GM18502 (cell line): ENCODE measurements around the gene GTF3C1.
"Not testable (repeated sequence)": the region's sequence is repeated elsewhere in the genome, so short reads cannot be mapped to it uniquely, and the experiment has no call there.

Experiments used
- ATAC-seq: cut with Tn5 transposase; IDR thresholded peaks from one replicate; pipeline ENCODE4 v1.9.1; 2021; ENCODE audit warnings: mild to moderate bottlenecking; ENCODE audit not compliant: unreplicated experiment, poor library complexity

GTF3C1 gene

DNA sequence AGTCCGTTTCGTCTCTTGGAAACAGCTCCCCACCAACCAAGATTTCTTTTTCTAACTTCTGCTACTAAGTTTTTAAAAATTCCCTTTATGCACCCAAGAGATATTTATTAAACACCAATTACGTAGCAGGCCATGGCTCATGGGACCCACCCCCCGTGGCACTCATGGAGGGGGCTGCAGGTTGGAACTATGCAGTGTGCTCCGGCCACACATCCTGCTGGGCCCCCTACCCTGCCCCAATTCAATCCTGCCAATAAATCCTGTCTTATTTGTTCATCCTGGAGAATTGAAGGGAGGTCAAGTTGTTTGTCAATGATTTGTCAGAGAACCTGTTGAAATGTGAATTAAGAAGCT lies 99.5 kb downstream of the GTF3C1 start:
- no peak for ATAC-seq

- no peak for ATAC-seq
Observed at GRCh38 chr16:27449434-27450195, 100.1 kb downstream of the GTF3C1 start.

GRCh38 chr16:27448532-27449433 lies 100.9 kb downstream of the GTF3C1 start:
- ATAC-seq = no peak

- no peak for ATAC-seq
Observed at GRCh38 chr16:27447301-27447700, 102.4 kb downstream of the GTF3C1 start.

DNA sequence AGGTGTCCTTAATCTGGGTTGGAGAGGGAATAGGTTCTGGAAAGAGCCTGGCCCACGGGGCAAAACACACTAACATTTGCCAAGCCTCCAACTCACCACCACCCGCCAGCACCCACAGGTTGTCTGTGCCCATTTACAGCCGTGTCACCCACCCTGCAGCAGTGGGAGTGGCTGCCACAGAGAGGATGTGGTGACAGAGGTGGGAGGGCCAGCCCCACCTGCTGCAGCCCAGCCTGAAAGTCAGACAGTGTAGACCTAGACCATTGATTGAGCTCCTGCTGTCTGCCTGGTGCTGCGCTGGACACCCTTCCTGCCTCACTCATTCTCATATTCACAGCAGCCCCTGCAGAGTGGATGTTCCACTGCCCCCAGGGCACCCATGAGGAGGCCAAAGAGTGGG lies 103.0 kb downstream of the GTF3C1 start:
- ATAC-seq = no peak

- no peak for ATAC-seq
Observed at GRCh38 chr16:27445502-27446175, 104.1 kb downstream of the GTF3C1 start.

DNA sequence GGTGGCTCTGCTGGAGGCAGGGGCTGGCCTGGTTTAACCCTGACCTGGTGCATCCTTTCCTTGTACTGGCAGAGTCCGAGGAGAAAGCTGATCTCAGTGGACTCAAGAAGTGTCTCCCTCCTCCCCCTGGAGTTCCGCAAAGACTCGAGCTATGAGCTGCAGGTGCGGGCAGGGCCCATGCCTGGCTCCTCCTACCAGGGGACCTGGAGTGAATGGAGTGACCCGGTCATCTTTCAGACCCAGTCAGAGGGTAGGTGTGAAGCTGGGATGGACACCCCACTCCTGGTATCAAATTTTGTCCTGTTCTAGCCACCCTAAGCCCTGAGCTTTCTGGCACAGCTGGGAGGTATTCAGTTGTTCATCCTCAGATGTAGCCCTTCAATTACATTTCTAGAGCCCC lies 105.2 kb downstream of the GTF3C1 start:
- no peak for ATAC-seq

- ATAC-seq = no peak
Observed at GRCh38 chr16:27444015-27444414, 105.7 kb downstream of the GTF3C1 start.

DNA sequence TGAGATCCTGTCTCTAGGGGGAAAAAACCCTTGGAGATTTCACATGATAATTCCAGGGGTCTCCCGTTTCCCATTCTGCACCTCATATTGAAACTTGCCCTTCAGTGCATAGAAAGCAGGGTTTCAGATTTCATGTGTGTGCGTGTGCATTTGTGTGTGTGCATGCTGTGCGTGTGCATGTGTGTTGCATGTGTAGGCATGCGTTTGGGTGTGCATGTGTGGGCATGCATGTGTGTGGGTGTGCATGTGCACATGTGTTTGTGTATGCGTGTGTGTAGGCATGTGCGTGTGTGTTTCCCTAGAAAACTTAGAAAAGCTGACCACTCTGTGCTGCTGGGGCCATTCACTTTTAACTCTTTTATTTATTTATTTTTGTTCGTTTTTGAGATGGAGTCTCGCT lies 107.7 kb downstream of the GTF3C1 start:
- no peak for ATAC-seq

DNA sequence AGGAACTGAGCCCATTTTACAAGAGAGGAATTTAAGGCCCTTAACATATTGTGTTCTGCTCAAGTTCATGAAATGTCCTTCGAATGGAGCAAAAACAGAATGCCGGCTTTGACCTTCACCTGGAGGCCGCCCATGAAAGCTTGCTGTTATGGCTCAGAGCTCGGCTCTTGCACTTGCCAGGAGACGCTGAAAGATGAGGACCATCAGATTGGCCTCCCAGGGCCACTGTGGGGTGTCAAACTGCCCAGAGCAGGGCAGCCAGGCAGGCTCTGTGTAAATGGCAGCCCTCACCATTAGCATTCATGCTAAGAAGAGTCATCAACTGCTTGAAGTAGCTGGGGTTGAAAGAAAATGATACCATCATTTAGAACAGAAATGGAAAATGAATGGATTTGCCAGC lies 108.4 kb downstream of the GTF3C1 start:
- ATAC-seq = no peak

GRCh38 chr16:27439271-27440018 lies 110.3 kb downstream of the GTF3C1 start:
- no peak for ATAC-seq

GRCh38 chr16:27437946-27438345 lies 111.8 kb downstream of the GTF3C1 start:
- ATAC-seq = no peak

DNA sequence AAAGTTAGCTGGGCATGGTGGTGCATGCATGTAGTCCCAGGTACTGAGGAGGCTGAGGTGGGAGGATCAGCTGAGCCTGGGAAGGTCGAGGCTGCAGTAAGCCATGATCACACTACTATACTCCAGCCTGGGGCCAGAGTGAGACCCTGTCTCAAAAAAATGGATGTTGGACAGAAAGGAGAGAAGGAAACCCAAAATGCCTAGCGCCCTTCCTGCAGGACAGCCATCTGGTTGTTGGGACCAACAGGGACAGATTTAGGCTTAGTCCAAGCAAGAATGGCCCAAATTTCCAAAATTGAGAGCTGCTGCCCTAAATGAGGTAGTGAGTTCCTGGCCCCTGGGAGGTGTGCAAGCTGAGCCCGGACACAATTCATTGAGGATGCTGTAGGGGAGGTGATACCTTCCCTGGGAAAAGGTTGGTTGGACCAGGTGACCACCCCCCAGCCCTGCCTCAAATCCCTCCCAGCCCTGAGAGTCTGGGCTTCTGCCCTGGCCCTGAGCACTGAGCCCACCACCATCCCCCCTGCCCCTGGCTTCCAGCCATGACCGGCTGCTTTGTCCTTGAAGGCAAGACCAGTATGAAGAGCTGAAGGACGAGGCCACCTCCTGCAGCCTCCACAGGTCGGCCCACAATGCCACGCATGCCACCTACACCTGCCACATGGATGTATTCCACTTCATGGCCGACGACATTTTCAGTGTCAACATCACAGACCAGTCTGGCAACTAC lies 112.6 kb downstream of the GTF3C1 start:
- no peak for ATAC-seq

DNA sequence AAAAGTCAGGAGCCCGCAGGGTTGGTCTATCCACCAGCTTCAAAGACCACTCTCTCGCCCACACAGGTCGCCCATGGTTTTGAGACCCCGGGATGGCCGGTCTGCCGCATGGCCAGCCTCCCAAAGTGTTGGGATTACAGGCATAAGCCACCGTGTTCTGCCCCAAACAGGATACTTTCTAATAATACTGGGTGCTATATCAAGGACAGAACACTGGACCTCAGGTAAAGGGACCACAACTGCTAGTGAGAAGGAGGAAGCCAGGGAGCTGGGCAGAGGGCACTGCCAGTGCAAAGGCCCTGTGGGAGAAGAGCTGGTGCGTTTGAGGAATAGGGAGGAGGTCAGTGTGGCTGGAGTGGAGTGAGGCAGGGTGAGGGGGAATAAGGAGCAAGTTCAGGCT lies 113.6 kb downstream of the GTF3C1 start:
- ATAC-seq = no peak

- ATAC-seq = not testable (repeated sequence)
Observed at GRCh38 chr16:27435146-27435545, 114.6 kb downstream of the GTF3C1 start.

GRCh38 chr16:27434141-27435051 lies 115.3 kb downstream of the GTF3C1 start:
- ATAC-seq = no peak

DNA sequence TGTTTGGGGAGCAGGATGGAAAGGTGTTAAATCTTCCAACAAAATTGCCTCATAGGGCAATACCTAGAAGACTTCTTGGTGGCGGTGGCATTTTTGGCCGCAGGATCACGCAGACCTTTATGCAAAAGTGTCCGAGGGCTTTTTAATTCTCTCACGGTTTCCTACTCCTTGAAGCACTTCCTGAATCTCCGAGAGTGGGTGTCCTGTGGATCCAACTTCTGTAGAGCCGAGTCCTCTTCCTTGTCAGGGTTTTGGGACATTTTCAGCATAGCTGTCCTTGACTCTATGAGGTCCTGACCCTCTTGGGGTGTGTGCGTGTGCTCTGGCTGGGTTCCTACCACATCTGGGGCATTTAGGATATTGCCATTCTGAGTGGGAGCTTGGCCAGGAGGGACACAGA lies 116.1 kb downstream of the GTF3C1 start:
- ATAC-seq = no peak

- ATAC-seq = not testable (repeated sequence)
Observed at GRCh38 chr16:27433191-27433590, 116.5 kb downstream of the GTF3C1 start.

GRCh38 chr16:27432558-27432957 lies 117.2 kb downstream of the GTF3C1 start:
- no peak for ATAC-seq
